Loucy (cell line): ENCODE results near the gene C4orf36.

Experiments used
- EZH2phosphoT487 ChIP-seq: fragments of 200-600 bp; IDR thresholded peaks from 2 replicates; pipeline ENCODE4 v1.6.1; 2018; ENCODE audit warnings: antibody characterized with exemption, mild to moderate bottlenecking, moderate library complexity, borderline replicate concordance
- TF ChIP-seq, protein P1 (sequence below): fragments of 200-600 bp; sonication (generic); conservative IDR thresholded peaks from 2 replicates; pipeline ENCODE4 v1.5.1; 2014; ENCODE audit warnings: mild to moderate bottlenecking, antibody characterized with exemption, low read length

DNA sequence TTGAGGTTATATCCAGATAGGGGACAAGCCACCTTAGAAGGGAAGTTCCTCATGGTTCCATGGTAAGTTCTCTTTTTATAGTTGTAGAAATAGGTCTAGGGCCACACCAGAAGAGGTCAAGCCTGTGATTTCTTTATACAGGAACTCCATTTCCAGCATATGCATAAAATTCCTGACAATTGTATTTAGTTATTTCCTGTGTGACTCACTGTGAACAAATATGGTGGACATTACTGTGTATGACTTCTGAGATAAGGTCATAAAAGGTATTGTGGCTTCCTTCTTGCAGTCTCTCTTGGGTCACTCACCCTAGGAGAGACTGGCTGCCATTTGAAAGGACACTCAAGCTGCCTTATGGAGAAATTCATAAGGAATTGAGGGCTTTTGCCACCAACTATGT is 2.2 kb upstream of the C4orf36 start:
- TF ChIP-seq, protein P1, sequence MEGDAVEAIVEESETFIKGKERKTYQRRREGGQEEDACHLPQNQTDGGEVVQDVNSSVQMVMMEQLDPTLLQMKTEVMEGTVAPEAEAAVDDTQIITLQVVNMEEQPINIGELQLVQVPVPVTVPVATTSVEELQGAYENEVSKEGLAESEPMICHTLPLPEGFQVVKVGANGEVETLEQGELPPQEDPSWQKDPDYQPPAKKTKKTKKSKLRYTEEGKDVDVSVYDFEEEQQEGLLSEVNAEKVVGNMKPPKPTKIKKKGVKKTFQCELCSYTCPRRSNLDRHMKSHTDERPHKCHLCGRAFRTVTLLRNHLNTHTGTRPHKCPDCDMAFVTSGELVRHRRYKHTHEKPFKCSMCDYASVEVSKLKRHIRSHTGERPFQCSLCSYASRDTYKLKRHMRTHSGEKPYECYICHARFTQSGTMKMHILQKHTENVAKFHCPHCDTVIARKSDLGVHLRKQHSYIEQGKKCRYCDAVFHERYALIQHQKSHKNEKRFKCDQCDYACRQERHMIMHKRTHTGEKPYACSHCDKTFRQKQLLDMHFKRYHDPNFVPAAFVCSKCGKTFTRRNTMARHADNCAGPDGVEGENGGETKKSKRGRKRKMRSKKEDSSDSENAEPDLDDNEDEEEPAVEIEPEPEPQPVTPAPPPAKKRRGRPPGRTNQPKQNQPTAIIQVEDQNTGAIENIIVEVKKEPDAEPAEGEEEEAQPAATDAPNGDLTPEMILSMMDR, result no peak
- TF ChIP-seq EZH2phosphoT487, result no peak
